ENCODE data around the gene ZNF385D.

Gene ZNF385D

DNA sequence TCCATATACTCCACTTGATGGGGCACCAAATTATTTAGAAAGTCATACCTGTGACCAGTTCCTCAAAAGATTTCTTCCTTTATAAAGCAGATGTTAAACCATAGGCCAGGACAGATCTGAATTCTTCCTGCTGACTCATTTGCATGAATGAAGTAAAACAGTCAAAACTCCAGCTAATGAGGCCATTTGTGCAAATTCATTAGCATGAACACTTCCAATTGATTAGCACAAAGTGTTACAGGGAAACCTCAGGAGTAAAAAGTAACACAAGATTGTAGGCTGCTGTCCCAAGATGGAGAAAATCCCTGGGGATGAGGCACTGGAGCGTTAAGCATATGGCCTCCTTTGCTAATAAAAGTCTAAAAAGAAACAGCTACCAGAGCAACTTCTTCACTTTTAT lies 149.8 kb downstream of the ZNF385D start:
- TF ChIP-seq, protein P1, sequence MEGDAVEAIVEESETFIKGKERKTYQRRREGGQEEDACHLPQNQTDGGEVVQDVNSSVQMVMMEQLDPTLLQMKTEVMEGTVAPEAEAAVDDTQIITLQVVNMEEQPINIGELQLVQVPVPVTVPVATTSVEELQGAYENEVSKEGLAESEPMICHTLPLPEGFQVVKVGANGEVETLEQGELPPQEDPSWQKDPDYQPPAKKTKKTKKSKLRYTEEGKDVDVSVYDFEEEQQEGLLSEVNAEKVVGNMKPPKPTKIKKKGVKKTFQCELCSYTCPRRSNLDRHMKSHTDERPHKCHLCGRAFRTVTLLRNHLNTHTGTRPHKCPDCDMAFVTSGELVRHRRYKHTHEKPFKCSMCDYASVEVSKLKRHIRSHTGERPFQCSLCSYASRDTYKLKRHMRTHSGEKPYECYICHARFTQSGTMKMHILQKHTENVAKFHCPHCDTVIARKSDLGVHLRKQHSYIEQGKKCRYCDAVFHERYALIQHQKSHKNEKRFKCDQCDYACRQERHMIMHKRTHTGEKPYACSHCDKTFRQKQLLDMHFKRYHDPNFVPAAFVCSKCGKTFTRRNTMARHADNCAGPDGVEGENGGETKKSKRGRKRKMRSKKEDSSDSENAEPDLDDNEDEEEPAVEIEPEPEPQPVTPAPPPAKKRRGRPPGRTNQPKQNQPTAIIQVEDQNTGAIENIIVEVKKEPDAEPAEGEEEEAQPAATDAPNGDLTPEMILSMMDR (IDR thresholded peaks at IDR 0.05; ENCODE audit: insufficient read depth, low read length, poor library complexity, severe bottlenecking), result no peak
- DNase-seq (ENCODE audit: extremely low read depth, insufficient read length), result no peak

DNA sequence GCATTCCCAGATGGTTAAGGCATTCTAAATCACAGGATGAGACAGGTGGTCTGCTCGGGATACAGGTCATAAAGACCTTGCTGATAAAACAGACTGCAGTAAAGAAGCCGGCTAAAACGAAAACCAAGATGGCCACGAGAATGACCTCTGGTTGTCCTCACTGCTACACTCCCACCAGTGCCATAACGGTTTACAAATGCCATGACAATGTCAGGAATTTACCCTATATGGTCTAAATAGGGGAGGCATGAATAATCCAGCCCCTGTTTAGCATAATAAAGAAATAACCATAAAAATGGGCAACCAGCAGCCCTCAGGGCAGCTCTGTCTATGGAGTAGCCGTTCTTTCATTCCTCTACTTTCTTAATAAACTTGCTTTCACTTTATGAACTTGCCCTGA lies 151.1 kb downstream of the ZNF385D start:
- Histone ChIP-seq H3K27me3 (replicated peaks; ENCODE audit: control insufficient read depth, insufficient read depth, low read length) (no peaks in the 10 kb centered on the region), H3K4me3 (replicated peaks; ENCODE audit: low read depth, low read length) (no peak overlapping the region), H3K36me3 (ENCODE audit: control insufficient read depth, insufficient read depth, low read length) (no peaks in the 10 kb centered on the region)
- TF ChIP-seq, protein P1 (IDR thresholded peaks at IDR 0.05; ENCODE audit: insufficient read depth, low read length, poor library complexity, severe bottlenecking), result no peak
- no peak for DNase-seq (ENCODE audit: extremely low read depth, insufficient read length)

More for the DNA sequence above, 149.8 kb downstream of the ZNF385D start:
- no peaks in the 10 kb centered on the region for H3K27me3 ChIP-seq (replicated peaks; ENCODE audit: control insufficient read depth, insufficient read depth, low read length)
- no peaks in the 10 kb centered on the region for H3K36me3 ChIP-seq (ENCODE audit: control insufficient read depth, insufficient read depth, low read length)
- H3K4me3 ChIP-seq (replicated peaks; ENCODE audit: low read depth, low read length), result no peak overlapping the region

DNA sequence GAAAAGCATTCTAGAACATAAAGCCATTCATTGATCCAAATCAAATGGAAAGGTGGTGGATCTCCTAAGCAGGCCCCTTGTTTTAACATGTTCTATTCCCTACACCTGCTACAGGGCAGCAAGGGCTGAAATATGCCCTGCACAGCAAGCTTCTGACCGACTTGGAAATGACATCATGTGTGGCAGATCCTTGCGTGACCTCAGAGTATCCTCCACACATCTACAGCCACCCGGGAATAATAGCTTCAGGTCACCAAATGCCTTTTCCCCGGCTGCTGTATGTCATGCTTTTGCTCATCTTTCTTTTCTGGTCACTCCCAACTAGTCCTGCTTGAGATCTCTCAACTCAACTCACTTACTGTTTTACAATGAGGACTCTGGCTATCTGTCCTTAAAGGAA lies 158.2 kb downstream of the ZNF385D start:
- no peaks in the 10 kb centered on the region for H3K27me3 ChIP-seq (replicated peaks; ENCODE audit: control insufficient read depth, insufficient read depth, low read length)
- no peak overlapping the region for H3K4me3 ChIP-seq (replicated peaks; ENCODE audit: low read depth, low read length)
- no peaks in the 10 kb centered on the region for H3K36me3 ChIP-seq (ENCODE audit: control insufficient read depth, insufficient read depth, low read length)
- DNase-seq (ENCODE audit: extremely low read depth, insufficient read length), result no peak
- TF ChIP-seq, protein P1 (IDR thresholded peaks at IDR 0.05; ENCODE audit: insufficient read depth, low read length, poor library complexity, severe bottlenecking), result no peak

DNA sequence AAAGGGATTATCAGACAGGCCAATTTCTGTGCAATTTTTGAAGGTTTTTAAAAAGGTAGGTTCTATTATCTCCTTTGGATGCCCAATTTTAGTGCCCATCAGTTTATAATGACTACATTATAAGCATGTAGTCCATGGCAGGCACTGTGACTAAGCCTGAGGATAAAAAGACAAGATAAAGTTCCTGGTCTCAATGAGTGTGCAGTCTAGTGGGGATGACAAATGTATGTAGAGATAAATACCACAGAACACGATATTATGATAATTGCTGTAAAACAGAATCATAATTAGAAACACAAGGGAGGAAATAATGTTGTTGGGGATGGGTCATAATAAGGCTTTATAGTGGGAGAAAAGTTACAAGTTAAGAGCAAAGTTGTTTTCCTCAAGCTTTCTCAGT lies 163.1 kb downstream of the ZNF385D start:
- no peaks in the 10 kb centered on the region for H3K36me3 ChIP-seq (ENCODE audit: control insufficient read depth, insufficient read depth, low read length)

DNA sequence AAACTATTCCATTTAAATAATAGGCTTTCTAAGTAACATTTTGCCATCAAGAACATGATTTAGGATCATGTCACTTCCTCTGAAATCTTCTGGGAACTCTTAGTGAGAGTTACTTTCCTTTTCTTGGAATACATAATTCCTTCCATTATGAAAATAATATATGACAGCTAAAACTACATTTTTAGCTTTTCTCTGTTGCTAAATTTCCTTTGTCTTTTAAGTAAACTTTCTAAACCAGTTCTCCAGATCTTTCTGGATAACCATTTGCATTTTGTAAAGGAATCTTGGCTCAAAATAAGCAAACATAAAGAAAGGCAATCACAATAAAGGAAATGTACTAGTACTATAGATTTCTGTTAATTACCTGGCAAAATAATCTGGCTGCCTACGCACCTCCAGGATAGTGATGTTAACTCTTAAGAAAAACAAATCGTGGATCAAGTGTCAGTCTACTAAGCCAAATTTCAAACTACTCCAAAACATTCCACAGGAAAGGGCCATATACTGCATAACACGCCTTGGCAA lies 165.7 kb downstream of the ZNF385D start:
- Histone ChIP-seq H3K4me3 (replicated peaks; ENCODE audit: low read depth, low read length) (no peak overlapping the region), H3K27me3 (replicated peaks; ENCODE audit: control insufficient read depth, insufficient read depth, low read length) (no peaks in the 10 kb centered on the region), H3K36me3 (ENCODE audit: control insufficient read depth, insufficient read depth, low read length) (no peaks in the 10 kb centered on the region)
- TF ChIP-seq, protein P1 (IDR thresholded peaks at IDR 0.05; ENCODE audit: insufficient read depth, low read length, poor library complexity, severe bottlenecking), result no peak
- no peak for DNase-seq (ENCODE audit: extremely low read depth, insufficient read length)

More for the DNA sequence above, 163.1 kb downstream of the ZNF385D start:
- no peak overlapping the region for H3K4me3 ChIP-seq (replicated peaks; ENCODE audit: low read depth, low read length)
- TF ChIP-seq, protein P1 (IDR thresholded peaks at IDR 0.05; ENCODE audit: insufficient read depth, low read length, poor library complexity, severe bottlenecking), result no peak
- H3K27me3 ChIP-seq (replicated peaks; ENCODE audit: control insufficient read depth, insufficient read depth, low read length), result no peaks in the 10 kb centered on the region
- no peak for DNase-seq (ENCODE audit: extremely low read depth, insufficient read length)

DNA sequence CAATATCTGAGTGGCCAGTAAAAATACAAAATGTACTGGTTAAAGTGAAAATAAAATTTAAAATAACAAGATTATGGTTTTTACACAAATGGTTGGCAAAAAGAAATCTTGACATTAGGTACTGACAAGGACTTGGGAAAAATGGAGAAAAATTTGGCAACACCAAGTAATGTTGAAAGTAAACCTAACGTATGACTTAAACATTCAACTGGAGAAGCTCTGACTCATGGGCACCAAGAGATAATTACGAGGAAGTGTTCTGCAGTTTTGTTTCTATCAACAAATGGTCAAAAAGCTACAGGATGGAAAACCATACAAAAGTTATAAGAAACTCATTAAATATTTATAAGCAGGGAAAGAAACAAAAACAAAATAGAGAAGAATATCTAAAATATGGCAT lies 177.7 kb downstream of the ZNF385D start:
- no peak for DNase-seq (ENCODE audit: extremely low read depth, insufficient read length)
- H3K4me3 ChIP-seq (replicated peaks; ENCODE audit: low read depth, low read length), result no peak overlapping the region
- no peaks in the 10 kb centered on the region for H3K36me3 ChIP-seq (ENCODE audit: control insufficient read depth, insufficient read depth, low read length)
- no peaks in the 10 kb centered on the region for H3K27me3 ChIP-seq (replicated peaks; ENCODE audit: control insufficient read depth, insufficient read depth, low read length)
- TF ChIP-seq, protein P1 (IDR thresholded peaks at IDR 0.05; ENCODE audit: insufficient read depth, low read length, poor library complexity, severe bottlenecking), result no peak

Measured in GM06990 (cell line).